Spinal cord (tissue), 10 donors: Measurements from ENCODE around the gene MZB1. TPM values are rescaled to one million over a fixed set of nuclear protein-coding genes. Genes with fewer than 3 reads are reported as not detected.

Experiments used
- DNase-seq, 6 donors: peaks; one replicate each; pipeline versions ENCODE4 v3.0.0 to v3.0.0-alpha.2; 2013 to 2015; ENCODE audit warnings: low spot score in 6 of 6, low read depth in 4 of 6
- H3K27ac ChIP-seq: one replicate; pipeline ENCODE4 v1.5.1; 2013; ENCODE audit warnings: low read depth, low read length, control low read depth
- H3K27me3 ChIP-seq: one replicate; pipeline ENCODE4 v1.6.1; 2013; ENCODE audit warnings: low read length; ENCODE audit not compliant: control insufficient read depth, insufficient read depth
- H3K36me3 ChIP-seq: one replicate; pipeline ENCODE4 v1.6.1; 2013; ENCODE audit warnings: low read length; ENCODE audit not compliant: control insufficient read depth, insufficient read depth
- H3K4me1 ChIP-seq: one replicate; pipeline ENCODE4 v1.6.1; 2013; ENCODE audit warnings: low read length; ENCODE audit not compliant: control insufficient read depth, insufficient read depth
- H3K4me3 ChIP-seq: one replicate; pipeline ENCODE4 v1.5.1; 2013; ENCODE audit warnings: low read depth, low read length, control low read depth
- H3K9me3 ChIP-seq: one replicate; pipeline ENCODE4 v1.6.1; 2013; ENCODE audit warnings: low read length; ENCODE audit not compliant: control insufficient read depth, insufficient read depth
- WGBS: methylation state at CpG from one replicate; pipeline ENCODE4 v1.1.5; 2013; ENCODE audit warnings: missing lambda C conversion rate; ENCODE audit not compliant: insufficient coverage; 5-methylcytosine and 5-hydroxymethylcytosine counted together
- polyA plus RNA-seq, 2 donors: library from polyadenylated mRNA; unstranded; fragments of 120-200 nt; gene quantifications; one replicate each; pipeline ENCODE4 v1.2.1, GENCODE V29; 2013; ENCODE audit not compliant: insufficient read length in 2 of 2
- total RNA-seq, 2 donors: library from RNA; depleted of rRNA in 1 of 2; stranded (reverse); fragments of 120-200 nt in 1 of 2; fragments of >200 nt in 1 of 2; gene quantifications; one replicate each; pipeline versions ENCODE4 v1.2.3 to v1.2.4, GENCODE V29; 2013 to 2014
- donor health status: healthy.

MZB1 gene
- total and polyA plus RNA-seq, 4 donors, result 0.17 to 0.60 (median 0.46) TPM

GRCh38 chr5:139386050-139386438, 3.7 kb downstream of the MZB1 start:
- Histone ChIP-seq H3K9me3 (no peaks in the 10 kb centered on the region), H3K4me3 (no peak overlapping the region), H3K4me1 (peaks cover 11% of the 10 kb centered on the region), H3K27me3 (peaks cover 3% of the 10 kb centered on the region), H3K36me3 (peaks cover 13% of the 10 kb centered on the region), H3K27ac (no peak overlapping the region)
- WGBS, result no CpG with 5 or more reads among the region's 5 CpGs
- no peak for DNase-seq

- Histone ChIP-seq H3K4me1 (peaks cover 5% of the 10 kb centered on the region), H3K27me3 (peaks cover 2% of the 10 kb centered on the region), H3K9me3 (no peaks in the 10 kb centered on the region), H3K36me3 (peaks cover 11% of the 10 kb centered on the region), H3K27ac (no peak overlapping the region), H3K4me3 (no peak overlapping the region)
- DNase-seq, result no peak
- 79% methylated on average over 6 of the region's 8 CpGs for WGBS
Measured at GRCh38 chr5:139385061-139386049, 4.4 kb downstream of the MZB1 start.

GRCh38 chr5:139384591-139385051, 5.1 kb downstream of the MZB1 start:
- Histone ChIP-seq H3K27me3 (peaks cover 2% of the 10 kb centered on the region), H3K27ac (no peak overlapping the region), H3K36me3 (peaks cover 13% of the 10 kb centered on the region), H3K4me1 (peaks cover 5% of the 10 kb centered on the region), H3K9me3 (no peaks in the 10 kb centered on the region), H3K4me3 (no peak overlapping the region)
- DNase-seq, result no peak
- WGBS, result 93% methylated on average over 8 of the region's 9 CpGs

- H3K9me3 ChIP-seq, result no peaks in the 10 kb centered on the region
- no peak overlapping the region for H3K27ac ChIP-seq
- H3K27me3 ChIP-seq, result peaks cover 2% of the 10 kb centered on the region
- no peak overlapping the region for H3K4me3 ChIP-seq
- 83% methylated on average over 7 of the region's 7 CpGs for WGBS
- no peak for DNase-seq
- H3K4me1 ChIP-seq, result peaks cover 5% of the 10 kb centered on the region
- peaks cover 8% of the 10 kb centered on the region for H3K36me3 ChIP-seq
Measured at GRCh38 chr5:139383993-139384590, 5.6 kb downstream of the MZB1 start.

- Histone ChIP-seq H3K4me3 (no peak within 1 kb of the TSS), H3K4me1 (peaks cover 4% of the 10 kb centered on the region), H3K9me3 (no peaks in the 10 kb centered on the region), H3K27me3 (peaks cover 2% of the 10 kb centered on the region), H3K27ac (no peak within 1 kb of the TSS), H3K36me3 (peaks cover 8% of the 10 kb centered on the region)
- WGBS, result 72% methylated on average over 6 of the region's 10 CpGs
- no peak for DNase-seq
Measured at GRCh38 chr5:139383275-139383992, 6.3 kb downstream of the MZB1 start, which contains the start of gene SLC23A1. Gene SLC23A1, minus strand, starts transcription at chr5:139383297. Its CDS starts 44 bp downstream, at chr5:139383253.

- H3K27me3 ChIP-seq, result peaks cover 2% of the 10 kb centered on the region
- H3K9me3 ChIP-seq, result no peaks in the 10 kb centered on the region
- WGBS, result 69% methylated on average over 2 of the region's 3 CpGs
- H3K4me1 ChIP-seq, result no peaks in the 10 kb centered on the region
- H3K27ac ChIP-seq, result no peak overlapping the region
- DNase-seq, result no peak
- peaks cover 14% of the 10 kb centered on the region for H3K36me3 ChIP-seq
- no peak overlapping the region for H3K4me3 ChIP-seq
Measured at GRCh38 chr5:139382807-139383206, 6.9 kb downstream of the MZB1 start.

- no peak overlapping the region for H3K4me3 ChIP-seq
- no peaks in the 10 kb centered on the region for H3K9me3 ChIP-seq
- peaks cover 15% of the 10 kb centered on the region for H3K36me3 ChIP-seq
- 92% methylated on average over 28 of the region's 28 CpGs for WGBS
- H3K27ac ChIP-seq, result no peak overlapping the region
- DNase-seq, result no peak
- no peaks in the 10 kb centered on the region for H3K4me1 ChIP-seq
- peaks cover 2% of the 10 kb centered on the region for H3K27me3 ChIP-seq
Measured at GRCh38 chr5:139381837-139382761, 7.6 kb downstream of the MZB1 start.

GRCh38 chr5:139379626-139380449, 9.9 kb downstream of the MZB1 start:
- Histone ChIP-seq H3K27me3 (no peaks in the 10 kb centered on the region), H3K4me3 (no peak overlapping the region), H3K27ac (no peak overlapping the region), H3K4me1 (no peaks in the 10 kb centered on the region), H3K36me3 (peaks cover 17% of the 10 kb centered on the region), H3K9me3 (no peaks in the 10 kb centered on the region)
- 87% methylated on average over 14 of the region's 15 CpGs for WGBS
- DNase-seq, result no peak
